Spleen (tissue), 11 donors: ENCODE results near the gene CRYL1. TPM values are rescaled to one million over a fixed set of nuclear protein-coding genes. Genes with fewer than 3 reads are reported as not detected.

ENCODE experiments used
- DNase-seq: peaks from one replicate; pipeline ENCODE4 v3.0.0-alpha.2; 2020
- H3K27ac ChIP-seq, 8 donors: fragments of 200-600 bp; sonication (generic) in 7 of 8; 1 replicate in 4 of 8; 2 replicates in 4 of 8; pipeline versions ENCODE4 v1.5.0 to v1.8.0; 2016 to 2021; ENCODE audit warnings: inconsistent platforms in 4 of 8, mild to moderate bottlenecking in 4 of 8, moderate library complexity in 1 of 8
- H3K27me3 ChIP-seq, 7 donors: fragments of 200-600 bp; sonication (generic) in 6 of 7; replicated peaks in 1 of 7; 1 replicate in 4 of 7; 2 replicates in 3 of 7; pipeline versions ENCODE4 v1.5.0 to v1.8.0; 2016 to 2021; ENCODE audit warnings: inconsistent platforms in 3 of 7, mild to moderate bottlenecking in 1 of 7
- H3K36me3 ChIP-seq, 6 donors: fragments of 200-600 bp; sonication (generic) in 5 of 6; 1 replicate in 4 of 6; 2 replicates in 2 of 6; pipeline versions ENCODE4 v1.5.0 to v1.8.0; 2016 to 2021; ENCODE audit warnings: inconsistent platforms in 2 of 6
- H3K4me1 ChIP-seq, 6 donors: fragments of 200-600 bp; sonication (generic) in 5 of 6; 1 replicate in 3 of 6; 2 replicates in 3 of 6; pipeline versions ENCODE4 v1.5.0 to v1.8.0; 2016 to 2021; ENCODE audit warnings: inconsistent platforms in 3 of 6
- H3K4me3 ChIP-seq, 8 donors: fragments of 200-600 bp; sonication (generic) in 7 of 8; 1 replicate in 4 of 8; 2 replicates in 4 of 8; pipeline versions ENCODE4 v1.5.0 to v1.8.0; 2016 to 2021; ENCODE audit warnings: inconsistent platforms in 4 of 8, mild to moderate bottlenecking in 4 of 8, moderate library complexity in 2 of 8
- H3K9me3 ChIP-seq, 8 donors: fragments of 200-600 bp; sonication (generic) in 7 of 8; 1 replicate in 4 of 8; 2 replicates in 4 of 8; pipeline versions ENCODE4 v1.5.0 to v1.8.0; 2016 to 2021; ENCODE audit warnings: inconsistent platforms in 4 of 8
- CTCF ChIP-seq, 11 experiments: fragments of 200-600 bp in 7 of 11; fragments of 450-650 bp in 4 of 11; sonication (generic) in 4 of 11; IDR thresholded peaks in 8 of 11; conservative IDR thresholded peaks in 3 of 11; 1 replicate in 7 of 11; 2 replicates in 4 of 11; pipeline versions ENCODE4 v1.4.0 to v1.8.0; 2016 to 2021; ENCODE audit warnings: antibody characterized with exemption in 11 of 11, inconsistent platforms in 4 of 11, mild to moderate bottlenecking in 1 of 11
- POLR2A ChIP-seq, 3 donors: fragments of 450-650 bp; IDR thresholded peaks; one replicate each; pipeline ENCODE4 v1.5.1; 2017; ENCODE audit warnings: antibody characterized with exemption in 3 of 3, mild to moderate bottlenecking in 1 of 3
- POLR2AphosphoS5 ChIP-seq, 3 donors: sonication (generic); formaldehyde crosslinking; IDR thresholded peaks; one replicate each; pipeline ENCODE4 v1.5.1; 2017; ENCODE audit warnings: antibody characterized with exemption in 3 of 3
- WGBS, 5 donors: extraction: QIAGEN DNeasy Blood & Tissue Kit in 3 of 5; methylation state at CpG; one replicate each; pipeline versions ENCODE4 v1.1.5 to v1.1.7; 2013 to 2018; 5-methylcytosine and 5-hydroxymethylcytosine counted together
- intact Hi-C: fragments of 100-400 bp; cut with DNase I; formaldehyde crosslinking; loops from one replicate; pipeline ENCODE4 v1.15.0; 2023; ENCODE audit warnings: low total_unique reads
- polyA plus RNA-seq, 3 donors: library from polyadenylated mRNA; stranded (reverse); fragments of 200-250 nt; gene quantifications; one replicate each; pipeline ENCODE4 v1.2.1, GENCODE V29; 2013
- total RNA-seq, 7 donors: library from RNA; depleted of rRNA in 3 of 7; stranded (reverse); fragments of >200 nt in 3 of 7; fragmentation: NEBNext Ultra II Directional in 4 of 7; extraction: Animal tissue kit (Norgen Biotek cat#: 25700) in 4 of 7; gene quantifications; one replicate each; pipeline versions ENCODE4 v1.1.0 to v1.2.1, GENCODE V29; 2016 to 2021
- donor health status: healthy with polysubstance abuse.
- donor health status: DM: no; HTN: no; CAD: no; lungs with moderate emphysema.
- donor health status: DM: no; HTN: no; CAD: no.
- donor health status: Bipolar disorder and iron deficiency.
- donor health status: healthy.
- donor health status: DM: no; HTN: no; CAD: no.
- donor health status: DM: yes; HTN: yes; CAD: no.

The CRYL1 gene
- total and polyA plus RNA-seq, 10 donors, result 13.5 to 46.5 (median 29.0) TPM

- no peak for TF ChIP-seq POLR2A (IDR thresholded peaks at IDR 0.05)
- no peak for TF ChIP-seq CTCF (IDR thresholded peaks at IDR 0.05 in 8 of 11, conservative IDR thresholded peaks at IDR 0.05 in 3 of 11)
- TF ChIP-seq POLR2AphosphoS5 (IDR thresholded peaks at IDR 0.05), result no peak
- 81 to 89% (median 83%) methylated on average over 10 to 17 of the region's 17 CpGs for WGBS, 5 donors
- Histone ChIP-seq H3K4me1 (no peaks in the 10 kb centered on the region), H3K27me3 (no peaks in the 10 kb centered on the region), H3K4me3 (no peak overlapping the region), H3K27ac (no peak overlapping the region), H3K9me3 (no peaks in the 10 kb centered on the region), H3K36me3 (peaks cover 0 to 47% (median 1%) of the 10 kb centered on the region in 6 donors)
- intact Hi-C loops, result no loop called here
- DNase-seq, result no peak
Observed at GRCh38 chr13:20405691-20406090, 120.0 kb downstream of the CRYL1 start.

GRCh38 chr13:20404488-20405222 lies 121.0 kb downstream of the CRYL1 start:
- Histone ChIP-seq H3K9me3 (no peaks in the 10 kb centered on the region), H3K27me3 (no peaks in the 10 kb centered on the region), H3K4me1 (no peaks in the 10 kb centered on the region), H3K27ac (no peak overlapping the region), H3K36me3 (peaks cover 0 to 47% (median 1%) of the 10 kb centered on the region in 6 donors), H3K4me3 (no peak overlapping the region)
- WGBS, 5 donors, result 84 to 94% (median 90%) methylated on average over 13 of the region's 13 CpGs
- no peak for TF ChIP-seq POLR2A (IDR thresholded peaks at IDR 0.05)
- no peak for TF ChIP-seq CTCF (IDR thresholded peaks at IDR 0.05 in 8 of 11, conservative IDR thresholded peaks at IDR 0.05 in 3 of 11)
- TF ChIP-seq POLR2AphosphoS5 (IDR thresholded peaks at IDR 0.05), result no peak
- DNase-seq, result no peak
- intact Hi-C loops, result no loop called here

- H3K4me3 ChIP-seq, result no peak overlapping the region
- H3K9me3 ChIP-seq, result no peaks in the 10 kb centered on the region
- no peaks in the 10 kb centered on the region for H3K4me1 ChIP-seq
- WGBS, 5 donors, result 85 to 90% (median 88%) methylated on average over 10 of the region's 10 CpGs
- no peak for TF ChIP-seq CTCF (IDR thresholded peaks at IDR 0.05 in 8 of 11, conservative IDR thresholded peaks at IDR 0.05 in 3 of 11)
- no peak for TF ChIP-seq POLR2A (IDR thresholded peaks at IDR 0.05)
- no peak for TF ChIP-seq POLR2AphosphoS5 (IDR thresholded peaks at IDR 0.05)
- H3K27ac ChIP-seq, result no peak overlapping the region
- peaks cover 0 to 47% (median 1%) of the 10 kb centered on the region in 6 donors for H3K36me3 ChIP-seq
- no peaks in the 10 kb centered on the region for H3K27me3 ChIP-seq
- no peak for DNase-seq
- intact Hi-C loops, result no loop called here
Observed at GRCh38 chr13:20403826-20404225, 121.8 kb downstream of the CRYL1 start.

- Histone ChIP-seq H3K27me3 (no peaks in the 10 kb centered on the region), H3K4me3 (no peak overlapping the region), H3K9me3 (no peaks in the 10 kb centered on the region), H3K4me1 (no peaks in the 10 kb centered on the region), H3K36me3 (peaks cover 0 to 41% (median 1%) of the 10 kb centered on the region in 6 donors), H3K27ac (no peak overlapping the region)
- no peak for DNase-seq
- no peak for TF ChIP-seq POLR2A (IDR thresholded peaks at IDR 0.05)
- TF ChIP-seq POLR2AphosphoS5 (IDR thresholded peaks at IDR 0.05), result no peak
- TF ChIP-seq CTCF (IDR thresholded peaks at IDR 0.05 in 8 of 11, conservative IDR thresholded peaks at IDR 0.05 in 3 of 11), result no peak
- WGBS, 5 donors, result 79 to 90% (median 86%) methylated on average over 3 to 5 of the region's 5 CpGs
- intact Hi-C loops, result no loop called here
Observed at GRCh38 chr13:20402881-20403280, 122.8 kb downstream of the CRYL1 start.
